ENCODE results near the gene SEMA4G. TPM values are rescaled to one million over a fixed set of nuclear protein-coding genes. Genes with fewer than 3 reads are reported as not detected.

Gene SEMA4G
- 10 to 100 TPM in 2 of 6 donors, 1 to 10 TPM in 4; 5.4 to 20.4 (median 8.5) TPM for total RNA-seq

- Histone ChIP-seq H3K27ac (peak within 1 kb of the TSS in 2 of 4 donors; percentile 24 to 55), H3K27me3 (no peaks in the 10 kb centered on the region), H3K4me3 (peak within 1 kb of the TSS; percentile 48 to 76 (median 60)), H3K4me1 (peaks cover 4 to 24% (median 16%) of the 10 kb centered on the region in 4 donors), H3K9me3 (no peaks in the 10 kb centered on the region), H3K36me3 (peaks cover 0 to 8% (median 3%) of the 10 kb centered on the region in 4 donors)
- ATAC-seq (ENCODE audit: low FRiP score in 2 of 2) (peak; percentile 72 to 78), DNase-seq (peak; percentile 43 to 91)
- 5 to 7% methylated on average over 14 to 33 of the region's 70 CpGs for WGBS, 2 donors
- TF ChIP-seq CTCF (IDR thresholded peaks at IDR 0.05) (peak; percentile 47 to 83 (median 60)), POLR2A (IDR thresholded peaks at IDR 0.05) (no peak), EP300 (IDR thresholded peaks at IDR 0.05) (no peak)
Measured at GRCh38 chr10:100969187-100970075, at the start of gene SEMA4G. TSS of gene SEMA4G (plus strand) at chr10:100969504. CDS start at chr10:100972913, 3,409 bp downstream.

GRCh38 chr10:100923580-100923979, 45.7 kb upstream of the SEMA4G start:
- ATAC-seq (ENCODE audit: low FRiP score in 2 of 2) (no peak), DNase-seq (no peak)
- Histone ChIP-seq H3K27me3 (no peaks in the 10 kb centered on the region), H3K4me3 (no peak overlapping the region), H3K9me3 (no peaks in the 10 kb centered on the region), H3K4me1 (peaks cover 0 to 3% (median 0%) of the 10 kb centered on the region in 4 donors), H3K27ac (no peak overlapping the region), H3K36me3 (peaks cover 32 to 99% (median 42%) of the 10 kb centered on the region in 4 donors)
- TF ChIP-seq POLR2A (IDR thresholded peaks at IDR 0.05) (no peak), CTCF (IDR thresholded peaks at IDR 0.05) (no peak), EP300 (IDR thresholded peaks at IDR 0.05) (no peak), POLR2AphosphoS5 (IDR thresholded peaks at IDR 0.05) (no peak)

- 92 to 94% methylated on average over 5 of the region's 5 CpGs for WGBS, 2 donors
- no peak for TF ChIP-seq POLR2A (IDR thresholded peaks at IDR 0.05)
- no peak for TF ChIP-seq POLR2AphosphoS5 (IDR thresholded peaks at IDR 0.05)
- no peak for TF ChIP-seq CTCF (IDR thresholded peaks at IDR 0.05)
- no peak for TF ChIP-seq EP300 (IDR thresholded peaks at IDR 0.05)
- peaks cover 38 to 99% (median 68%) of the 10 kb centered on the region in 4 donors for H3K36me3 ChIP-seq
- H3K4me3 ChIP-seq, result no peak overlapping the region
- no peaks in the 10 kb centered on the region for H3K27me3 ChIP-seq
- ATAC-seq (ENCODE audit: low FRiP score in 2 of 2), result no peak
- H3K9me3 ChIP-seq, result no peaks in the 10 kb centered on the region
- DNase-seq, result no peak
- H3K27ac ChIP-seq, result no peak overlapping the region
- H3K4me1 ChIP-seq, result peaks cover 0 to 3% (median 0%) of the 10 kb centered on the region in 4 donors
Measured at GRCh38 chr10:100927266-100927665, 42.0 kb upstream of the SEMA4G start.

- Histone ChIP-seq H3K9me3 (no peaks in the 10 kb centered on the region), H3K27ac (no peak overlapping the region), H3K4me3 (no peak overlapping the region), H3K36me3 (peaks cover 40 to 100% (median 71%) of the 10 kb centered on the region in 4 donors), H3K4me1 (peaks cover 0 to 3% (median 0%) of the 10 kb centered on the region in 4 donors), H3K27me3 (no peaks in the 10 kb centered on the region)
- ATAC-seq (ENCODE audit: low FRiP score in 2 of 2) (no peak), DNase-seq (no peak)
- WGBS, 2 donors, result 0 to 67% methylated on average over 1 of the region's 1 CpG
- TF ChIP-seq EP300 (IDR thresholded peaks at IDR 0.05), result no peak
Measured at GRCh38 chr10:100928039-100928438, 41.3 kb upstream of the SEMA4G start.

- Histone ChIP-seq H3K4me1 (peaks cover 0 to under 1% (median 0%) of the 10 kb centered on the region in 4 donors), H3K4me3 (no peak overlapping the region), H3K9me3 (no peaks in the 10 kb centered on the region), H3K36me3 (peaks cover 35 to 100% (median 60%) of the 10 kb centered on the region in 4 donors), H3K27me3 (no peaks in the 10 kb centered on the region), H3K27ac (no peak overlapping the region)
- DNase-seq (no peak), ATAC-seq (ENCODE audit: low FRiP score in 2 of 2) (no peak)
- no peak for TF ChIP-seq CTCF (IDR thresholded peaks at IDR 0.05)
- no peak for TF ChIP-seq EP300 (IDR thresholded peaks at IDR 0.05)
- no peak for TF ChIP-seq POLR2A (IDR thresholded peaks at IDR 0.05)
- no peak for TF ChIP-seq POLR2AphosphoS5 (IDR thresholded peaks at IDR 0.05)
Measured at GRCh38 chr10:100930368-100930767, 38.9 kb upstream of the SEMA4G start.
